Ovary (tissue), 9 donors: Measurements from ENCODE around the gene DGKI. TPM values are rescaled to one million over a fixed set of nuclear protein-coding genes. Genes with fewer than 3 reads are reported as not detected.

Source experiments
- DNase-seq, 5 donors: peaks; one replicate each; pipeline ENCODE4 v3.0.0-alpha.2; 2019 to 2020
- H3K27ac ChIP-seq, 2 donors: fragments of 200-600 bp; one replicate each; pipeline versions ENCODE4 v1.5.1 to v1.8.0; 2019 to 2022
- H3K27me3 ChIP-seq: fragments of 200-600 bp; one replicate; pipeline ENCODE4 v1.8.0; 2022
- H3K36me3 ChIP-seq: fragments of 200-600 bp; sonication (generic); one replicate; pipeline ENCODE4 v1.5.1; 2019
- H3K4me1 ChIP-seq: one replicate; pipeline ENCODE4 v1.8.1; 2013; ENCODE audit warnings: mild to moderate bottlenecking, moderate library complexity; ENCODE audit not compliant: insufficient read depth
- H3K4me3 ChIP-seq: fragments of 200-600 bp; sonication (generic); one replicate; pipeline ENCODE4 v1.5.1; 2017
- H3K9me3 ChIP-seq, 2 donors: fragments of 200-600 bp in 1 of 2; sonication (generic) in 1 of 2; one replicate each; pipeline versions ENCODE4 v1.5.1 to v1.8.1; 2013 to 2019; ENCODE audit warnings: mild to moderate bottlenecking in 1 of 2, moderate library complexity in 1 of 2
- CTCF ChIP-seq, 3 donors: fragments of 450-650 bp in 2 of 3; fragments of 200-600 bp in 1 of 3; IDR thresholded peaks; one replicate each; pipeline versions ENCODE4 v1.5.1 to v1.8.0; 2016 to 2022; ENCODE audit warnings: antibody characterized with exemption in 3 of 3, mild to moderate bottlenecking in 1 of 3
- EP300 ChIP-seq: sonication (generic); formaldehyde crosslinking; IDR thresholded peaks from one replicate; pipeline ENCODE4 v1.6.1; 2017; ENCODE audit warnings: antibody characterized with exemption
- POLR2A ChIP-seq: fragments of 450-650 bp; IDR thresholded peaks from one replicate; pipeline ENCODE4 v1.6.1; 2017; ENCODE audit warnings: antibody characterized with exemption, mild to moderate bottlenecking, moderate library complexity
- WGBS, 3 donors: extraction: QIAGEN DNeasy Blood & Tissue Kit in 1 of 3; methylation state at CpG; one replicate each; pipeline versions ENCODE4 v1.1.5 to v1.1.7; 2013 to 2017; 5-methylcytosine and 5-hydroxymethylcytosine counted together
- intact Hi-C, 4 donors: fragments of 100-400 bp; cut with DNase I; formaldehyde crosslinking; loops; one replicate each; pipeline versions ENCODE4 v1.11.0 to v1.15.1; 2022 to 2023
- polyA plus RNA-seq, 2 donors: library from polyadenylated mRNA; stranded (reverse); fragments of 200-250 nt in 1 of 2; fragments of 350-450 nt in 1 of 2; fragmentation: Illumina TruSeq in 1 of 2; extraction: RNeasy Lipid Tissue Mini Kit (QIAGEN cat#74804) in 1 of 2; gene quantifications; one replicate each; pipeline ENCODE4 v1.2.3, GENCODE V29; 2013 to 2014
- total RNA-seq, 7 donors: library from RNA; depleted of rRNA in 2 of 7; stranded (reverse); fragments of >200 nt in 2 of 7; fragmentation: NEBNext Ultra II Directional in 3 of 7; extraction: Animal tissue kit (Norgen Biotek cat#: 25700) in 3 of 7; gene quantifications; one replicate each; pipeline versions ENCODE4 v1.1.0 to v1.2.4, GENCODE V29; 2016 to 2023
- donor health status: DM: no; HTN: no; CAD: no; lungs with moderate emphysema.
- donor health status: DM: no; HTN: no; CAD: no.
- donor health status: Bipolar disorder and iron deficiency.
- donor health status: DM: yes; HTN: yes; CAD: no.
- donor health status: DM: no; HTN: no; CAD: no.
- donor health status: DM: yes; HTN: yes; CAD: no.

Gene DGKI
- total and polyA plus RNA-seq, 9 donors, result 0.10 to 1.3 (median 0.29) TPM

GRCh38 chr7:137671920-137672319 lies 174.9 kb downstream of the DGKI start:
- 92 to 93% (median 92%) methylated on average over 5 of the region's 5 CpGs for WGBS, 3 donors
- no peak for DNase-seq
- Histone ChIP-seq H3K4me3 (no peak overlapping the region), H3K27me3 (no peaks in the 10 kb centered on the region), H3K36me3 (no peaks in the 10 kb centered on the region), H3K9me3 (no peaks in the 10 kb centered on the region), H3K27ac (no peak overlapping the region), H3K4me1 (no peaks in the 10 kb centered on the region)
- no peak for TF ChIP-seq CTCF (IDR thresholded peaks at IDR 0.05)
- no peak for TF ChIP-seq POLR2A
- no peak for TF ChIP-seq EP300
- intact Hi-C loops, result no loop called here

GRCh38 chr7:137670222-137671064 lies 176.3 kb downstream of the DGKI start:
- Histone ChIP-seq H3K36me3 (no peaks in the 10 kb centered on the region), H3K4me1 (no peaks in the 10 kb centered on the region), H3K9me3 (no peaks in the 10 kb centered on the region), H3K27me3 (no peaks in the 10 kb centered on the region), H3K27ac (no peak overlapping the region), H3K4me3 (no peak overlapping the region)
- WGBS, 3 donors, result 87 to 91% (median 87%) methylated on average over 7 of the region's 7 CpGs
- TF ChIP-seq EP300 (no peak), POLR2A (no peak), CTCF (IDR thresholded peaks at IDR 0.05) (no peak)
- intact Hi-C loops, result no loop called here
- DNase-seq, result no peak

GRCh38 chr7:137669706-137670105 lies 177.1 kb downstream of the DGKI start:
- Histone ChIP-seq H3K4me1 (no peaks in the 10 kb centered on the region), H3K4me3 (no peak overlapping the region), H3K27ac (no peak overlapping the region), H3K27me3 (no peaks in the 10 kb centered on the region), H3K9me3 (no peaks in the 10 kb centered on the region), H3K36me3 (no peaks in the 10 kb centered on the region)
- intact Hi-C loops, result loop anchor here in 1 of 4 donors (10.0 kb wide), 2 partner anchors 225 to 345 kb away; no protein-coding TSS in a partner anchor
- DNase-seq, result no peak
- 39 to 51% (median 45%) methylated on average over 2 of the region's 2 CpGs for WGBS, 3 donors
- TF ChIP-seq CTCF (IDR thresholded peaks at IDR 0.05) (no peak), POLR2A (no peak), EP300 (no peak)

GRCh38 chr7:137668404-137668803 lies 178.4 kb downstream of the DGKI start:
- TF ChIP-seq CTCF (IDR thresholded peaks at IDR 0.05) (no peak), EP300 (no peak), POLR2A (no peak)
- no peak overlapping the region for H3K4me3 ChIP-seq
- intact Hi-C loops, result loop anchor here in 1 of 4 donors (10.0 kb wide), 2 partner anchors 226 to 346 kb away; no protein-coding TSS in a partner anchor
- WGBS, 3 donors, result 62 to 67% (median 63%) methylated on average over 2 of the region's 2 CpGs
- H3K4me1 ChIP-seq, result no peaks in the 10 kb centered on the region
- H3K27ac ChIP-seq, result no peak overlapping the region
- no peaks in the 10 kb centered on the region for H3K36me3 ChIP-seq
- no peaks in the 10 kb centered on the region for H3K9me3 ChIP-seq
- no peaks in the 10 kb centered on the region for H3K27me3 ChIP-seq
- DNase-seq, result no peak
